Activated CD4-positive, alpha-beta T cell treated with anti-CD3 and anti-CD28 coated beads, Interleukin-2, amount 50 U/mL, for 48 hours (primary cell): ENCODE results near the gene SESN3.
A peak's percentile ranks its signal among the peaks of the same experiment; 100 is the strongest.
"Not testable (repeated sequence)": the region's sequence is repeated elsewhere in the genome, so short reads cannot be mapped to it uniquely, and the experiment has no call there.

Experiments
- DNase-seq, 2 experiments: peaks; one replicate each; pipeline ENCODE4 v3.0.0-alpha.2; 2020

SESN3 gene, protein sequence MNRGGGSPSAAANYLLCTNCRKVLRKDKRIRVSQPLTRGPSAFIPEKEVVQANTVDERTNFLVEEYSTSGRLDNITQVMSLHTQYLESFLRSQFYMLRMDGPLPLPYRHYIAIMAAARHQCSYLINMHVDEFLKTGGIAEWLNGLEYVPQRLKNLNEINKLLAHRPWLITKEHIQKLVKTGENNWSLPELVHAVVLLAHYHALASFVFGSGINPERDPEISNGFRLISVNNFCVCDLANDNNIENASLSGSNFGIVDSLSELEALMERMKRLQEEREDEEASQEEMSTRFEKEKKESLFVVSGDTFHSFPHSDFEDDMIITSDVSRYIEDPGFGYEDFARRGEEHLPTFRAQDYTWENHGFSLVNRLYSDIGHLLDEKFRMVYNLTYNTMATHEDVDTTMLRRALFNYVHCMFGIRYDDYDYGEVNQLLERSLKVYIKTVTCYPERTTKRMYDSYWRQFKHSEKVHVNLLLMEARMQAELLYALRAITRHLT

DNA sequence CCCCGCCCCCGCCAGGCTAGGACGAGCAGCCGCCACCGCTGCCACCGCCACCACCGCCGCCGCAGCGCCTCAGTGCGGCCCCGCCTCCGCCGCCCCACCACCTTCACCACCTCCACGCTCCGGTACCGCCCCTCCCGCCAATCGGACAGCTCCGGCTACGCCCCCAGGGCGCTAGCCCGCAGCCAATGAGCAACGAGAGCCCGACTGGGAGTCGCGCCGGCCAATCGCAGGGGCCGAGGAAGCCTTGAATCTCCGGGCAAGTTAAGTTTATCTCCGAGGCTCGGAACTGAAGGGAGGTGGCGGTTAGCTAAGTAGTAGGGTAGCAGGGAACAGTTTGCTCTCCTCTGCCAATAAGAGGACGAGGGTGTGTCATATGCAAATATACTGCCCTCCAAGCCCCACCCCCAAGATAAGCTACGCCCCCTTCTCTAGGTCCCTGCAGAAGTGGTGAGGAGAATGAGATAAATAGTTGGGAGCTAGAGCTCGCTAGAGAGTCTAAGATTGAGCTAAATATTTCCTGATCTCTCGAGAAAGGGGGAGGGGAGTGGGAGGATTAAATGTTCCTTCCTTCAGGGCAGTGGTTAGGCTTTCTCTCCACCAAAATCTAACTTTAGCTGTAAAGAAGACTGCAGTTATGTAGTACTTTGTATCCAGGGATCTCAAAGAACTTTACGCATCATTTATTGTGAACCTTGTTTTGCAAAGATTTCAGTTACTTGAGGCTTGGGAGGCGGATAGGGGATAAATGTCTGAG, at the start of gene SESN3:
SESN3 (minus strand) TSS at position 76 of the 754 bp plus-strand sequence. CDS start 342 bp downstream, outside the sequence.
- peak; percentile 96 to 98 for DNase-seq

DNA sequence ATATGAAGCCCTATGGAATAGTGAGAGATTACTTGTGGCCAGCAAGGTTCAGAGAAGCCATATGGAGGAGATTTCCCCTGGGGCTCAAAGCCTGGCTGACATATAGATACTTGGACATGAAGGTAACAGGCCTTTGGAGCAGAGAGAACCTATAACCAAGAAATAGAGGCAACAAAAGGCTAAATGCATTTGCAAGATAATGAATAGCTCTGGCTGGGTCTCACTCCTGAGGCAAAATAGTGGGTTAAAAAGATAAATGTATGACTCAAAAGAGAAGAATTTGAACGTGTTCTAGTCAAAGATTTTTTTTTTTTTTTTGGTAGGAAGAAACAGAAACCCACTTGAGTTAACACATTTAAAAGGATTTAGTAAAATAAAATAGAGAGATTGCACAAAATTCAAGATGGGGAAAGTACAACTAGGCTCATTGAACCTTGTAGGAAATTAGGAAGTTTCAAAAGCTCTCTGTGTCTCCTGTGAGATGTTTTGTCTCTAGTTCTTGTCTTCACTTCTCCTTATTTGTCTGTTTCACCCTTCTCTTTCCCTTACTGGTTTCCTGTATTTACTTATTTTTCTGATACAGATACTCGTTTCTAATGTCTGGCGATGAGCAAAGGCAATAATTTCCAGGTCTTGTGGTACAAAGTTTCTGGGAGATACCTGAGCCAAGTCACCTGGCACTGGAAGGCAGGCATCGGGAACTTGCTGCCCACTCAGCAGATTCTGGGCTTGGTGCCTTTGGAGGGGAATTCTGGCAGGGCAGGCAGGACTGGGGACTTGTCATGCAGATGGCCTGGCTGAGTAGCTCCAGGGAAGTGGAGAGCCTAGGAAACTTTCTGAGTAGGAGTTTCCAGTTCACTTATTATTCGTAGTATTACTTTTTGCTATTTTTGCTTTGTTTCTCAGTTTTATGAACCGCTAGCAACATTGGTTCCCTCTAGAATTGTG, 49.2 kb upstream of the SESN3 start:
- no peak for DNase-seq

DNA sequence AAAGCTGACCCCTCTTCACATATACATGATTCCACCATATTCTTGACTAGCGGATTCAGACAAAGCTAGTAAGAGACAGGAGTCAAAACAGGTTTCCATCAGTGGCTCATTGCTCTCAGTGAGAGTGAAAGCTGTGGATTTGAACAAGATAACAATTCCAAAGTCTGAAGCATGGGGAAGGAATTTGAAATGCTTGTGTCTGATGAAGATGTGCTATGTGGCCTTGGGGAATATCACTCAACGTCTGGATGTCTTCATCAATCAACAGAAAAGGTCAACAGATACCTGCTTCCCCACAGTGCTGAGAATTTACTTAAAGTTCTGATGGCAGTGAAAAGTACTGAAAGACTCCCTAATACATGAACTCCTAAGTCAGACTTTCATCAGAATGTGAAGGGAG, 46.9 kb upstream of the SESN3 start:
- DNase-seq: no peak

DNA sequence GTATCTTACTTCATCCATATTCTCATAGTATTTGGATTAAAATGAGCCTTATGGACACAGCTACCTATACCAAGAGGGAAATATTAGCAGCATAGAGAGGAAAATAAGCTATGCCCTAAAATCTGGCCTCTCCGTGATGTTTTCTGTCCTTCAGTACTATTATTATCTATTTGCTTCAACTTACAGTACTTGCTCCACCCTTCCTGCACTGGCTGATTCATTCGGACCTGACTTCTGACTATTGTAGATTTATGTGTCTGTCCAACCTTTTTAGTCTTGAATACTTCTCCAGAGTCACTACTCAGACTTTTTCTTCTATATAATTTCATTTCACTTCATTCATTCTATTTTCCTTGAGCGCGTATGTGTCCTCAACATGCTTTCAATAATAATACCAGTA, 45.1 kb upstream of the SESN3 start:
- DNase-seq: no peak

DNA sequence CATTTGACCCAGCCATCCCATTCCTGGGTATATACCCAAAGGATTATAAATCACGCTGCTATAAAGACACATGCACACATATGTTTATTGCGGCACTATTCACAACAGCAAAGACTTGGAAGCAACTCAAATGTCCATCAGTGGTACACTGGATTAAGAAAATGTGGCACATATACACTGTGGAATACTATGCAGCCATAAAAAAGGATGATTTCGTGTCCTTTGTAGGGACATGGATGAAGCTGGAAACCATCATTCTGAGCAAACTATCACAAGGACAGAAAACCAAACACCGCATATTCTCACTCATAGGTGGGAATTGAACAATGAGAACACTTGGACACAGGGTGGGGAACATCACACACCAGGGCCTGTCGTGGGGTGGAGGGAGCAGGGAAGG, 42.6 kb upstream of the SESN3 start:
- not testable (repeated sequence) for DNase-seq

DNA sequence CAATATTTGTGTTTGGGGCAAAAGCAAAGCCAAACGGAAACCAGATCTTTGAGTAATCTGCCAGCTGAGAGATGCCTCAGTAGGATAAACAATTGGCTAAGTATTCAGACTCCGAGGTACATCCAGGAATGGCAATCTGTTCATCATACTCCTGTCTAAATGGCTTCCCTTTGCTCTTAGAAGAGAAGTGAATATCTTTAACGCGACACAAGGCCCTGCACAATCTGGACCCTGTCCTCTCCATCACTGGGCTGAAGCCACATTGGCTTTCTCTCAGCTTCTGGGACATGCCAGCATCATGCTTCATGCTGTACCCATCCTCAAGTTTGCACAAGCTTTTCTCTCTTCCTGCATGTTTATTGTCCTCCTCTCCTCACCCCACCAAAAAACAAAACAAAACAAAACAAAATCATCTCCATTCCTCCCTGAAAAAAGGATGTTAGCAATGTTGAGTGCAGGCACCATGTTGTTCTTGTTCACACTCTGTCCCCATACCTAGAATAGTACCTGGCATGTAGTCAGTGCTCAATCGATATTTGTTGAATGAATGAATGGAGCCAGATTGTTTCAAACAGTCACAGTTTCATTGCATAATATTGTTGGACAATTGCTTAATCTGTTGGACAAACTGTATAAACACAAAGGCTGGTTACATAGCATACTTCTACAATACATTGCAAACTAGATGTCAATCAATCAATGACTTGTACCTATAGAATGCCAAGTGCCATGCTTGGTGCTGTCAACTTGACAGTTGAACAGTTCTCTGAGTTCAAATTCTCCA, 38.2 kb upstream of the SESN3 start:
- DNase-seq: no peak

DNA sequence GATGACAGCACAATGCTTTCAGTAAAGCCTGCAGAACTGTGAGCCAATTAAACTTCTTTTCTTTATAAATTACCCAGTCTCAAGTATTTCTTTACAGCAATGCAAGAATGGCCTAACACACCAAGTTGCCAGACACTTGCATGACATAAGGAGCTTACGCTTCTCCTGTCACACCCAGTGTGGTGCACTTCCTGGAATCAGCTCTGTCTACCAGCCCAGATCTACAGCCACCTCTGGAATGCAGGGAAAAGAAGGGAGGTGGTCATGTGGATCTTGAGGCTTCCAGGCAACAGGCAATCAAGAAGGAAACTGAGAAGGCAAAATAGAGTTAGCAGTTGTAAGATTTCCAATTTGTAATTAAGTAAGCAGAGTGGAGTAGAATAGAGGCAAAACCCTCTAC, 37.4 kb upstream of the SESN3 start:
- no peak for DNase-seq

DNA sequence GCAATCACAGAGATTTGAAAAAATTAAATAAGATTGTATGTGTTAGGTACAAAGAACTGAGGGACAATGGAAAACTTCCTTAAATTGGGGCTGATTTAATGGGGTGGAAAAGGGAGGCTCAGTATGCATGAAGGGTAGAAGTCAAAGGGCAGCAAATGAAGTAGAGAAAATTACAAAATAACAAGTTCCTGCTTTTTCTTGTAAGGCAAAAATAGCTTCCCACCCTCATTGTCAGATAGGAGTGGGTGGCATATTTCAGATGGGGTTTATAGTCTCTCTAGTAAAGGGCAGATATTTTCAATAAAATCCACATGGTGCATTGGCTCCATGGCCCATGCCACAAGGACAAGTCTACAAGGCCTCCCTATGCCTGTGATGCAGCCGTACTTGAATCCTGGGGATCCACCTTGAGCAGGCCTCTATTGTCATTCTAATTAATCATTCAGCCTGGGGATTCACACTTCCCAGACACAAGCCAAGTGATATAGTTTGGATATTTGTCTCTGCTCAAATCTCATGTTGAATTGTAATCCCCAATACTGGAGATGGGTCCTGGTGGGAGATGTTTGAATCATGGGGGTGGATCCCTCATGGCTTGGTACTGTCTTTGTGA, 36.7 kb upstream of the SESN3 start:
- DNase-seq: no peak

DNA sequence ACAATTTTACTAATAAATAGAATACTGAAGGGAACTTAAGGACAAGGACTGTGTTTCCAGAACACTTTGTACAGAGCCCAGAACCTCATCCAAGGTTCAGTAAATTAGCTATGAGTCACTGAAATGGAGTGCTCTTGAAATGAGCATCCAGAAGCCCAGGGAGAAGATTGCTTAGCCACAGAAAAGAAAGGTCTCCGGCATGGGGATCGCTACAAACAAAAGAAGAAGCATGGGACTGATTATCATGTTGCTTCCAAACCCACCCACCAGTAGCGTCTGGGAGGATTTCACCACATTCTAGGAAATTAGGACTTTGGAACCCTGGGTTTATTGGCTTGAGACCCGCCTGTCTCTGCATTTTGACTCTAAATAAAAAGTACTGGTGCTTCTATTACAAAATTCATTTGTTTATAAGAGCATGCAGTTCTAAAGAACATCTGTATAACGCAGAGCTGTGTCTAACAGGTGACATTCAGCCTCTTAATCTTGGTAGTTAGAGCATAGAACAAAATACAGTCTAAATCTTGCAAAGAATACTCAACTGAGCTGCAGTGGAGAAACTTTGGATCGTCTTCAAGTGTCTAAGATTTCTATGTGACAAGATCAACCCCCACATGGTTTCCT, 35.9 kb upstream of the SESN3 start:
- no peak for DNase-seq

DNA sequence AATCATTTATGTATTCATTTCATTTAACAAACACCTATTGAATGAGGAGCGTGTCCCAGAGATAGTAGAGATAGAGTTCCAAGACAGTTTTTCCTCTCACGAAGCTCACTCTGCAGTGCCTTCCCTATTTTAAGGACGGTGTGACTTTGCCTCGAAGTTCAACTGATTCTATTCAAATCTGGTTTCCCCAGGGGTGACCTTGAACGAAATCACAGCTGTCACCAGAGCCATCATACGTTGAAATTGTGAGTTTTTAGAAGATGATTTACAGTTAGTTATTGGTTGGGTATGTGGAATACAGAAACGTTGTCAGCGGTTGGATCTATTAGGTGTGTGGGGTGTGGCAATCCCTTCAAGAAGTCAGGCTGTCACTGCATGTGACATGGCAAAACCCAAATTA, 33.9 kb upstream of the SESN3 start:
- no peak for DNase-seq

DNA sequence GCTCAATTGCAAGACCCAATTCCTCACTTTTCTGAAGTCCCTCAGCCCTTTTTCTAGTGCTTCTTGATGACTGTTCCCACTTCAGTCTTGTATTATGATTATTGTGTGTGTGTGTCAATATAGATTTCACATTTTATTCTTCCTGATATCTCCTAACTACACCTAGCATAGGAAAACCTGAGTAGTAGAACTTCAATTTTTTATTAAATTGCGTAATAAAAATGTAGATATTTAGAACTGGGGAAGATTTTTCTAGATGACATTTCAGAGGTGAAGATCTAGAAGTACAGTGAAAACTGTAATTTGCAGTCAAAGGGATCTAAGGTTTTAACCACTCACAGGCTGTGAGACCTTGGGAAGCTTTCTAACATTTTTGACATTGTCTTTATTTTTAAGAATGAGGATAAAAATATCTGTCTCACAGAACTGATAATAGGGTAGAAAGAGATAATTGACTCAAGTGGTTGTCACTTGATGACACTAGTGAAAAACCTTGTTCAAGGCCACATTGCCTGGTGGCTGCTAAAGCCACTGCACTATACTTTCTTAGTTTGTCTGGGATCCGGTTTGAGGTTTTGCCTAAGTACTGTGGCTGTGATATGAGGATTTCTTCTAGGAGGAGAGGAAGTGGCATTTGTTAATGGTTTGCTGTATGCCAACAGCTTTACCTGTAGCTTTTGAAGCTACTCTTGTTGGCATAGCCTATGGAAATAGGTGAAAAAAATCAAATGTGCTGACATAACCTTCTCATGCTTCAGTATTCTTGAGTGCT, 32.2 kb upstream of the SESN3 start:
- no peak for DNase-seq

DNA sequence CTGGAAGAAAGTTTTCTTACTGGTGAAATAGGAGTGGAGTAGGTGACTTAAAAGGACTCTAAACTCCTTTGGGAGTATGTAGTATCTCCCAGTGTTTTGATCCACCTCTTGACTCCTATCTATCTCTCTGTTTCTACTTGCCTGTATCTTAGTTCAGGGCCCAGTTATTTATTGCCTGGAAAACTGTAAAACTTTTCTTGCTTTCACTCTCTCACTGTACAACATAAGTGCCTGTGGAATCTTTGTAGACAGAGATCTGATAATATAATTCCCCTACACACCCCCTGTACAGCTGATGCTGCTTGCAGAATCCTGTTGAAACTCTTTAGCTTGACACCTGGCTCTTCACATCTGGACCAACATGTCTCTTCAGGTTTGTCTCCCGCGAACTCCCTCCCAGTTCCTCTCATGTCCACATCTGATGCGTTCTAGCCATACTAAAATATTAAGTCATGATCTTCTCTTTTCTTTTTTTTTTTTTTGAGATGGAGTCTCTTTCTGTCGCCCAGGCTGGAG, 26.5 kb upstream of the SESN3 start:
- no peak for DNase-seq

DNA sequence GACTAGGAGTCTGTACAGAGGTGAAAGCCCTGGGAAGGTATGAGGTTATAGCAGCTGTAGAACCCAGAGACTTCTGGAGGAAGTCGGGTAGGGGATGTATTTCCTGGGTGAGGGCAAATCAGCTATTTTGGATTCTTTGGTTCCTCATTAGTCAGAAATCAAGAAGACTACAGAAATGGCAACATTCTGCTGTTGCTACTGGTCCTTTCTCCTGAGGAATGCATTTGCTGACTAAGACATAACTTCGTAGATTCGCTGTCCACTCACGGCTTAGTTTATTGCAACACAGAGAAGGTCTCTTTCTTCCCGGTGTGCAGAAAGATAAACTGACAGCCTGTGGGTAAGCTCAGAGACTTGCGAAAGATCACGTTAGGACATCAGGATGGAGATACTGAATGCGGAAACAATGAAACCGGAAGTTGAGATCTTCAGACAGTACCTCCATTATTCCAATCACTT, 25.3 kb upstream of the SESN3 start:
- DNase-seq: no peak

DNA sequence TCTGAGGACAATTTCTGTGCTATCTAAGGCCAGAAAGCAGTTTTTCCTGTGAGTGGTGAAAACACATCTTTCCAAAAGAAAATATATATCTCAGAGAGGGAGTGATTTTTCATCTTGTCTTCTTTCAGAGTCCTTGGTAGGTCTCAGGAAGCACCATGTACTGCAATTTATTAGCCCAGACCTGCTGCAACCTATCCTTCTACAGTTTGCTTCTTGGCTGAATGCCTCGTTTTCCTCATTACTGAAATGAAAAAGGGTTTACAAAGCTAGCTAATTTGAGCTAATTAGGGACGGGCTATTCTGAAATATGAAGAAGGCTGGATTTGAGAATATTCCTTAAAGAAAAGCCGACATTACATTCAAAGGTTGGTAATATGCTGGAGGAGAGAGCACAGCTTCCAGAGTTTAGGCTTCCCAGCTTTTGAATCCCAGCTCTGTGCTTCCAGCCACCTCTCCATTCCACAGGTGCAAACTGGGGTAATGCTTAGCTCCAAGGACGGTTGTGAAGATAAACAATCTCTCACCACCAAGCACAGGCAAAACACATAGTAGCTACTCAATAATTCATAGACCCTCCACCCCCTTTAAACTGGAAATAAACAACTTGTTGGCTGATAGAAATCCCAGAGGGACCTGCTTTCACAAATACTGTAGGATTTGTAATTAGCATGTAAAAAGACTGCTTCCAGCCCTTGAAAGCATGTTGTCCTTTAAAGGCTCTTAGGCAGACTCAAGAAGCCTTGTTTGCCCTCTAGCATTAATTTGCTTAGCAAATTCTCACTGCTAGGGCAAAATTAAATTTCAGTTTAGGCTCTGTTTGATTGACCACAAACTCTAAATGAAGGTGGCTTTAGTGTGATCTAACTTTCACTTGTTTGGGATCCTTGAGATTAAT, 24.5 kb upstream of the SESN3 start:
- no peak for DNase-seq

DNA sequence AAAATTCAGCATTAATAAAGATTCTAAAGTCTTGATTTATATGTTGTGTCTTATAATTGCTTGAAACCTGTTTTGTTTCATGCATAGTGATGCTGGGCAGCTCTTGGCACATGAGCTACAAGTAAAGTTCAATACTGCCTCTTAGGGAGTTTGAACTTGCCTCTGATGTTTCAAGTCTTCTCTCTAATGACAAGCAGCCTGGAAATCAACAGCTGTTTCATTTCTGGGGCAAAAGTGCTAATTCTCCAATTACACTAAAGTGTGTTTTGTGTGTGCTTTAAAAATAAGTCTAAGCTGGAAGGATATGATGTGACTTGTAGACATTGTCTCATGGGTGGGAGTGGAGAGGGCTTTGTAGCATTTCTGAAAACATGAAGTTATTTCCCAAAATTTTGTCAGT, 23.7 kb upstream of the SESN3 start:
- no peak for DNase-seq

DNA sequence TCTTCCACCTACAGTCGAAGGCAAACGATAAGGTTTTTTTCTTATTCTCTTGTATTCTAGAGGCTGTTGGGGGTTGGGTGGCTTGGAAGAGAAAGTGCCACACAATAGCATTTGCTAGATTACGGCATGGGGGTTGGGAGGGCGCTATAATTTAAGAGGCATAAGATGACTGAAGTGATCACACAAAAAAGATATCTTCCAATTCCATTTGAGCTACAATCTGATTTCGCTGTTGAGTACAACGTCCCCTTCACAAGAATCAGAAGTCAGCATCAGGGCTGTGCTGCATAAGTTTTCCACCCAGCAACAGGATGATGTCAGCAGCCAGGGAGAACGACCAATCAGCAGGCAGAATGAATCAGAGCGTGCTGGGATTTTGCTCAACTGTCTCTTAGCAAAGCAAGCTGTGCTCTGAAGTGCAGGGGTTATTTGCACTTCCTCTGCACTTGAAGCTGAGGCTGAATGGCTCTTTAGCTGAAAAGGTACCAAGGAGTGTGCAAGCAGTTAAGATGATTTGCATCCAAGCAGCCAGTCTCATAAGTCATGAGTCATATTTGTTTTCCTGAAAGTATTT, 23.2 kb upstream of the SESN3 start:
- peak; percentile 70 to 77 for DNase-seq

DNA sequence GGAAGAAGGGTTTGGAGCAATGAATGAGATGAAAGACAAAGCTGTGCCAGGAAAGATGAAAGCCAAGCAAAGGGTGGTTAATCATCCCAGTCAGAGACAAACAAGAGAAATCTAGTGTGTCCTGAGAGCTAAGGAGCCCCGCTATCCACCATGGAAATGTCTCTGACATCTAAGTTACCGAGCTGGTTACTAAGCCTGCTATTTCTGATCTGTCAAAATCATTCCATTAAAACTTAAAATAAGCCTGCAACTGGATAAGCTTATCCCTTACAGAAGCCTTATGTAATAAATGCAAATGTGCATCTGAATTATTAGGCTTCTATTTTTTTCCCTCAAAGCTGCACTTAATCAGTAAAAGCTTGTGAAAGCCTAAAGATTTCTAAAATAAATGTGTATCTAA, 22.1 kb upstream of the SESN3 start:
- no peak for DNase-seq

DNA sequence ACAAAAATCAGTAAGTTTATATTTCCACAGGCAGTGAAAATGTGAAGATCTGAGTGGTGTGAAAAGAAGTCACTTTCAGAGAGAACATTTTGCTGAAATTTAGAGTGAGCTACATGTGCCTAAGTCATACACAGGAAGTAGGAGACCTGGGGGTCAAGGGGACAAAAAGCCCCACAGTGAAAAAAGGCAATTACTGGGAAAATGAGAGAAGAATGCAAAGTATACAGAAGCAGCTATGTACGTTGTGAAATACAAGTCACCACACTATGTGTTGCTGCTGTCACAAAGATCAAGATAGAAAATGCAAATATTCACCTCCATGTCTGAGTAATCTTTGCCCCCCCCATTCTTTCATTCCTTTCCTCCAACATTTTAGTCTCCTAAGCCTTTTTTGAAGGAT, 21.6 kb upstream of the SESN3 start:
- DNase-seq: no peak

DNA sequence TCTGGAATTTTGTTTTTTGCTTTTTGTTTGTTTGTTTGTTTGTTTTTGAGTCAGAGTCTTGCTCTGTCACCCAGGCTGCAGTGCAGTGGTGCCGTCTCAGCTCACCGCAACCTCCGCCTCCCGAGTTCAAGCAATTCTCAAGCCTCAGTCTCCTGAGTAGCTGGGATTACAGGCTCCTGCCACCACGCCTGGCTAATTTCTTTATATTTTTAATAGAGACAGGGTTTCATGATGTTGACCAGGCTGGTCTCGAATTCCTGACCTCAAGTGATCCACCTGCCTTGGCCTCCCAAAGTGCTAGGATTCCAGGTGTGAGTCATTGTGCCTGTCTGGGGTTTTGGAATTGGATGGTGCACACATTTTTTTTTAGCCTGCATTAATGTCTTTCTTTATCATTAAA, 20.9 kb upstream of the SESN3 start:
- not testable (repeated sequence) for DNase-seq
